ENCODE data around the gene TAF11L3.
A peak's percentile ranks its signal among the peaks of the same experiment; 100 is the strongest.
"Not testable (repeated sequence)": the region's sequence is repeated elsewhere in the genome, so short reads cannot be mapped to it uniquely, and the experiment has no call there.

The TAF11L3 gene

GRCh38 chr5:17518067-17518466, at the start of gene TAF11L3:
Gene TAF11L3, plus strand, starts transcription at chr5:17518367.
- DNase-seq, result not testable (repeated sequence)

GRCh38 chr5:17470064-17470463, 48.1 kb upstream of the TAF11L3 start:
- no peak for DNase-seq

- not testable (repeated sequence) for DNase-seq
Observed at GRCh38 chr5:17475064-17475463, 43.1 kb upstream of the TAF11L3 start.

GRCh38 chr5:17477043-17477442, 41.1 kb upstream of the TAF11L3 start:
- DNase-seq, result no peak

- no peak for DNase-seq
Observed at GRCh38 chr5:17477573-17478265, 40.4 kb upstream of the TAF11L3 start.

GRCh38 chr5:17481378-17481777, 36.8 kb upstream of the TAF11L3 start:
- no peak for DNase-seq

- DNase-seq, result no peak
Observed at GRCh38 chr5:17482790-17483189, 35.4 kb upstream of the TAF11L3 start.

GRCh38 chr5:17486464-17487173, 31.5 kb upstream of the TAF11L3 start:
- peak in 1 of 2 donors; percentile 7 for DNase-seq

- no peak for DNase-seq
Observed at GRCh38 chr5:17487174-17487512, 31.0 kb upstream of the TAF11L3 start.

GRCh38 chr5:17491257-17491656, 26.9 kb upstream of the TAF11L3 start:
- DNase-seq, result not testable (repeated sequence)

- DNase-seq, result no peak
Observed at GRCh38 chr5:17492770-17493169, 25.4 kb upstream of the TAF11L3 start.

- no peak for DNase-seq
Observed at GRCh38 chr5:17497446-17497845, 20.7 kb upstream of the TAF11L3 start.

GRCh38 chr5:17497931-17498330, 20.2 kb upstream of the TAF11L3 start, which contains the start of gene TAF11L2:
Gene TAF11L2, plus strand, starts transcription at chr5:17498231.
- not testable (repeated sequence) for DNase-seq

- DNase-seq, result no peak
Observed at GRCh38 chr5:17511775-17512325, 6.3 kb upstream of the TAF11L3 start.

- not testable (repeated sequence) for DNase-seq
Observed at GRCh38 chr5:17517526-17517925, 641 bp upstream of the TAF11L3 start.

- not testable (repeated sequence) for DNase-seq
Observed at GRCh38 chr5:17519508-17519907, 1.3 kb downstream of the TAF11L3 start.

- DNase-seq, result not testable (repeated sequence)
Observed at GRCh38 chr5:17521501-17521900, 3.3 kb downstream of the TAF11L3 start, which contains the start of gene TAF11L4. Gene TAF11L4, plus strand, starts transcription at chr5:17521801.

GRCh38 chr5:17524935-17525334, 6.8 kb downstream of the TAF11L3 start, which contains the start of gene TAF11L5:
Gene TAF11L5, plus strand, starts transcription at chr5:17525235.
- DNase-seq, result not testable (repeated sequence)

GRCh38 chr5:17526504-17526903, 8.3 kb downstream of the TAF11L3 start:
- DNase-seq, result not testable (repeated sequence)

- DNase-seq, result not testable (repeated sequence)
Observed at GRCh38 chr5:17528369-17528768, 10.2 kb downstream of the TAF11L3 start, which contains the start of gene TAF11L6. Gene TAF11L6, plus strand, starts transcription at chr5:17528669.

Data from inflammatory macrophage treated with lipopolysaccharide for 1 hour (primary cell).